GM19372 (cell line): ENCODE results near the gene ZFP3.
"Not testable (repeated sequence)": the region's sequence is repeated elsewhere in the genome, so short reads cannot be mapped to it uniquely, and the experiment has no call there.

ENCODE experiments used
- ATAC-seq: cut with Tn5 transposase; IDR thresholded peaks from one replicate; pipeline ENCODE4 v1.9.1; 2021; ENCODE audit warnings: mild to moderate bottlenecking, low read depth, moderate library complexity; ENCODE audit not compliant: unreplicated experiment

Gene ZFP3

DNA sequence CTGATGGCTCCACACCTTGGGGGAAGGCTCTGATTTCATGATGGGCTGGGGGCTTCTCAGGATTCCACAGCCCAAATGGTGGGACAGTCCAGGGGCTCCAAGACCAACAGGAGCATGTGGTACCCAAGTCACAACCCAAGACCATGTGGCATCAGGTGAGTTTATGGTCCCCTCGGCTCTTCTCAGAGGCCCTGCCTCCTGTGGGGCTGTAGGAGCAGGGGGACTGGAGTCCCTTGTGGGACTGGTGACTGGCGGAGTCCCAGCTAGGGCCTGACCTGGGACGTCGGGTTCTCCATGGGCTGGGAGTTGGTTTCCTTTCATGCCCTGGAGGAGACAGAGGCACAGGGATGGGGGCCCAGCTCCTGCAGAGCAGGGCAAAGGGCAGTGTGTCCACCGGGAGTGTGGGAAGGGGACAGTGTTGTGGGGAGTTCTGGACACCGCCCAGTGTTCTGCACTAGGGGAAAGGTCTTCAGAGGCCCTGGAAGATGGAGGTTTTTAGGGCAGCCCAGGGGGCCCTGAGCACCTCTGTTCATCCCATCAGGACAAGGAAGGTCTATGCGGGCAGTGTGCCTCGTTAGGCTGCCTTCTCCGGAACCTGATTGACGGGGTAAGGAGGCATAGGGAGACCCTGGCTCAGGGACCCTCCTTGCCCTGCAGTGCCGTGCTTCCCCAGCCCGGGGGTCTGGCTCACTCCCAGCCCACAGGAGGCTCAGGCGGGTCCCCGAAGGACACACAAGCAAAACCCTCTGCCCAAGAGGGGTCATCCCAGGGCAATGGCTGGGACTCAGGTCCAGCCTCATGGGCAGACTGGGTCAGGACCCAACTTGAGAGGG is 58.5 kb downstream of the ZFP3 start:
- not testable (repeated sequence) for ATAC-seq

- ATAC-seq, result not testable (repeated sequence)
Measured at GRCh38 chr17:5137511-5138197, 59.4 kb downstream of the ZFP3 start.

DNA sequence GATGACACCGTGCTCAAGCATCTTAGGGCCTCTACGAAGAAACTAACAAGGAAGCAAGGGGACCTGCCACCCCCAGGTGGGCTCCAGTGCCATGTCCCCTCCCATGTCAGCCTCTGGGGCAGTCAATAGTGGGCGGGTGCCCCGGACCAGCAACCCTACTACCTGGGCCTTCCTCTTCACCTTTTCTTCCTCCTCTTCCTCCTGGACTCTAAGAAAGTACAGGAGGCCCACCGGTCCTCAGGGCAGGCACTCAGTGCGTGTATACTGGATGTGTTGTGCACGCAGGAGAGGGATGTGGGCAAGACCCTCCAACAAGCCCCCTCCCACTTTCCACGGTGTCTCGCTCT is 59.9 kb downstream of the ZFP3 start:
- not testable (repeated sequence) for ATAC-seq

DNA sequence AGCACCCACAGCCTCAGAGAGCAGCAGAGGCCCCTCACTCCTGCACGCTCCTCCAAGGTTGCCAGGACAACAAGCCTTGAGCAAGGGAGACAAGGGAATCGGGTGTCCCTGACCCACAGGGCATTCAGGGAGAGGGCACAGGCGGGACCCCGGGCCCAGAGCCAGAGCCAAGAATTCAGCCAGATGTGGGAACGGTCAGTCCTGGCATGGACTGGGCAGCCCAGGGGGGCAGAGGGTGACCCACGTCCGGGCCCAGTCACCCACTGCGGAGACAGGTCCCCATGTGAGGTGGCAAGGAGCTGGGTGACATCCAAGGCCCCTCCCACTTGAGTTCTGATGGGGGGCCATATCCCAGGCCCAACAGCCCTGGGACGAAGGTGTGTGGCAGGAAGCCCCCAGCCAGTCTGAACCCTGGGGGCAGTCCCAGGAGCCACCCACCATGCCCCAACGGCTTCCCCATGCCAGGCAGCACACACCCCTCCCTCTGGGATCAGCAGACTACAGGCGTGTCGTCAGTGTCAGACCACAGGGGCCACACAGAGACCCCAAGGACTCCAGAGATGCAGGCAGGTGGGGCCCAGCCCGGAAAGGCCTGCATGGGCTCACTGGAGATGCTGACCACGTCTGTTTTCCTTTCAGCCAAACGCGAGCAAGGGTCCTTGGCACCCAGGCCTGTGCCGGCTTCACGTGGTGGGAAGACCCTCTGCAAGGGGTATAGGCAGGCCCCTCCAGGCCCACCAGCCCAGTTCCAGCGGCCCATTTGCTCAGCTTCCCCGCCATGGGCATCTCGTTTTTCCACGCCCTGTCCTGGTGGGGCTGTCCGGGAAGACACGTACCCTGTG is 60.6 kb downstream of the ZFP3 start:
- ATAC-seq, result no peak

GRCh38 chr17:5139458-5139732 is 61.1 kb downstream of the ZFP3 start:
- no peak for ATAC-seq

DNA sequence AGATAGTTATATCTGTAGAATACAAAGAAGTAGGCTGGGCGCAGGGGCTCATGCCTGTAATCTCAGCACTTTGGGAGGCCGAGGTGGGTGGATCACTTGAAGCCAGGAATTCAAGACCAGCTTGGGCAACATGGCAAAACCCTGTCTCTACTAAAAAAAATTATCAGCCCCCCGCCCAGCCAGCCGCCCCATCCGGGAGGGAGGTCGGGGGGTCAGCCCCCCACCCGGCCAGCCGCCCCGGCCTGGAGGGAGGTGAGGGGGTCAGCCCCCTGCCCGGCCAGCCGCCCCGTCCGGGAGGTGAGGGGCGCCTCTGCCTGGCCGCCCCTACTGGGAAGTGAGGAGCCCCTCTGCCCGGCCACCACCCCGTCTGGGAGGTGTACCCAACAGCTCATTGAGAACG is 64.6 kb downstream of the ZFP3 start:
- not testable (repeated sequence) for ATAC-seq
